Lower lobe of right lung (tissue), 2 donors: ENCODE data around the gene INTS1. TPM values are rescaled to one million over a fixed set of nuclear protein-coding genes. Genes with fewer than 3 reads are reported as not detected.

Source experiments
- ATAC-seq, 2 donors: fragments of 200-7000 bp; cut with Tn5 transposase; one replicate each; pipeline ENCODE4 v1.9.1; 2020 to 2022; ENCODE audit warnings: mild to moderate bottlenecking in 2 of 2, moderate library complexity in 2 of 2
- DNase-seq: peaks from one replicate; pipeline ENCODE4 v3.0.0-alpha.2; 2020
- H3K27ac ChIP-seq: fragments of 200-600 bp; one replicate; pipeline ENCODE4 v1.8.0; 2022
- H3K27me3 ChIP-seq: fragments of 200-600 bp; one replicate; pipeline ENCODE4 v1.8.0; 2022; ENCODE audit warnings: low read depth
- H3K36me3 ChIP-seq: fragments of 200-600 bp; one replicate; pipeline ENCODE4 v1.8.0; 2022; ENCODE audit warnings: mild to moderate bottlenecking
- H3K4me1 ChIP-seq: fragments of 200-600 bp; one replicate; pipeline ENCODE4 v1.8.0; 2022
- H3K4me3 ChIP-seq: fragments of 200-600 bp; one replicate; pipeline ENCODE4 v1.8.0; 2022; ENCODE audit warnings: mild to moderate bottlenecking
- H3K9me3 ChIP-seq: fragments of 200-600 bp; one replicate; pipeline ENCODE4 v1.8.0; 2022
- CTCF ChIP-seq: fragments of 200-600 bp; IDR thresholded peaks from one replicate; pipeline ENCODE4 v1.8.0; 2022; ENCODE audit warnings: antibody characterized with exemption, mild to moderate bottlenecking
- intact Hi-C: fragments of 100-400 bp; cut with DNase I; formaldehyde crosslinking; loops from one replicate; pipeline ENCODE4 v1.11.0; 2022
- total RNA-seq: library from RNA; stranded (reverse); fragmentation: NEBNext Ultra II Directional; extraction: Animal tissue kit (Norgen Biotek cat#: 25700); gene quantifications from one replicate; pipeline ENCODE4 v1.2.1, GENCODE V29; 2021
- donor health status: DM: no; HTN: yes; CAD: no; lungs with severe emphysema.

Gene INTS1
- total RNA-seq, 1 donor from 2014 or later = 50.8 TPM

- TF ChIP-seq CTCF = no peak
- H3K27me3 ChIP-seq = peaks cover 39% of the 10 kb centered on the region
These were observed 80.1 kb downstream of the INTS1 start for GRCh38 chr7:1424041-1424440.

GRCh38 chr7:1423264-1423811 is 80.9 kb downstream of the INTS1 start:
- Histone ChIP-seq H3K36me3 (no peaks in the 10 kb centered on the region), H3K27ac (no peak overlapping the region), H3K4me1 (no peaks in the 10 kb centered on the region), H3K27me3 (peaks cover 34% of the 10 kb centered on the region), H3K4me3 (no peak overlapping the region), H3K9me3 (no peaks in the 10 kb centered on the region)
- no peak for ATAC-seq
- no peak for DNase-seq
- intact Hi-C loops = no loop called here
- TF ChIP-seq CTCF = no peak

More at GRCh38 chr7:1424041-1424440, 80.1 kb downstream of the INTS1 start:
- Histone ChIP-seq H3K27ac (no peak overlapping the region), H3K4me3 (no peak overlapping the region), H3K36me3 (no peaks in the 10 kb centered on the region), H3K4me1 (no peaks in the 10 kb centered on the region), H3K9me3 (no peaks in the 10 kb centered on the region)
- intact Hi-C loops = no loop called here
- ATAC-seq (no peak), DNase-seq (no peak)

GRCh38 chr7:1422512-1423263 is 81.5 kb downstream of the INTS1 start:
- no peak for DNase-seq
- no peak for TF ChIP-seq CTCF
- Histone ChIP-seq H3K36me3 (no peaks in the 10 kb centered on the region), H3K27me3 (peaks cover 34% of the 10 kb centered on the region), H3K9me3 (no peaks in the 10 kb centered on the region), H3K4me1 (no peaks in the 10 kb centered on the region), H3K4me3 (no peak overlapping the region), H3K27ac (no peak overlapping the region)
- intact Hi-C loops = no loop called here
- no peak for ATAC-seq

GRCh38 chr7:1421946-1422345 is 82.2 kb downstream of the INTS1 start:
- H3K27ac ChIP-seq = no peak overlapping the region
- H3K9me3 ChIP-seq = no peaks in the 10 kb centered on the region
- no peaks in the 10 kb centered on the region for H3K4me1 ChIP-seq
- no peak for DNase-seq
- ATAC-seq = no peak
- TF ChIP-seq CTCF = no peak
- H3K4me3 ChIP-seq = no peak overlapping the region
- peaks cover 34% of the 10 kb centered on the region for H3K27me3 ChIP-seq
- intact Hi-C loops = no loop called here
- H3K36me3 ChIP-seq = no peaks in the 10 kb centered on the region

GRCh38 chr7:1421020-1421790 is 83.0 kb downstream of the INTS1 start:
- H3K27me3 ChIP-seq = peaks cover 31% of the 10 kb centered on the region
- DNase-seq (no peak), ATAC-seq (no peak)
- TF ChIP-seq CTCF = no peak
- no peak overlapping the region for H3K27ac ChIP-seq
- no peaks in the 10 kb centered on the region for H3K36me3 ChIP-seq
- no peak overlapping the region for H3K4me3 ChIP-seq
- H3K4me1 ChIP-seq = no peaks in the 10 kb centered on the region
- intact Hi-C loops = no loop called here
- no peaks in the 10 kb centered on the region for H3K9me3 ChIP-seq

Other genes starting within 250 kb of the INTS1 start
- gene MICALL2, start 44.9 kb downstream of the INTS1 start, total RNA-seq = 28.9 TPM
- 49.7 TPM for gene MAFK, start 26.3 kb upstream of the INTS1 start, total RNA-seq
- 4.3 TPM for gene TMEM184A, start 51.8 kb upstream of the INTS1 start, total RNA-seq
- 19.7 TPM for gene PSMG3, start 65.6 kb upstream of the INTS1 start, total RNA-seq
- gene ELFN1, start 165.9 kb upstream of the INTS1 start, total RNA-seq = 1.4 TPM